HG03135 (cell line): ENCODE data around the gene TNFSF13.
A peak's percentile ranks its signal among the peaks of the same experiment; 100 is the strongest.

ENCODE experiments used
- ATAC-seq: cut with Tn5 transposase; IDR thresholded peaks from one replicate; pipeline ENCODE4 v1.9.1; 2021; ENCODE audit warnings: mild to moderate bottlenecking, moderate library complexity; ENCODE audit not compliant: unreplicated experiment

TNFSF13 gene

DNA sequence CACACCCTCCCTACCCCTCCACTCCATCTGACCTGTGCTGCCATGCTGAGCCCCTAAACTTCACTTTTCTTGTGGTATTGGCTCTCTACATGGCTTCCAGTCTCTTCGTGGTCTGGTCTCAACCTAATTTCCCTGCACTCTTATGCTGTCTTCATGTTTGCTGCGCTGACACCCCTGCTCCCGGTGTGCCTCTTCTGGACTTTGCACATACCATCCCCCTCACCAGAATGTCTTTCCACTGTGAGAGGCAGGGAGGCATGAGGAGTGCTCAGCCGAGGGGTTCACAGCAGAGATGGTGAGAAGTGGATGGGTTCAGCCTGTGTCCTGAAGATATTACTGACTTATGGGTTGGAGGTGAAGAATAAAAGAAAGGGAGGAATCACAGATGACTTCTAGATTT, 7.2 kb upstream of the TNFSF13 start:
- no peak for ATAC-seq

DNA sequence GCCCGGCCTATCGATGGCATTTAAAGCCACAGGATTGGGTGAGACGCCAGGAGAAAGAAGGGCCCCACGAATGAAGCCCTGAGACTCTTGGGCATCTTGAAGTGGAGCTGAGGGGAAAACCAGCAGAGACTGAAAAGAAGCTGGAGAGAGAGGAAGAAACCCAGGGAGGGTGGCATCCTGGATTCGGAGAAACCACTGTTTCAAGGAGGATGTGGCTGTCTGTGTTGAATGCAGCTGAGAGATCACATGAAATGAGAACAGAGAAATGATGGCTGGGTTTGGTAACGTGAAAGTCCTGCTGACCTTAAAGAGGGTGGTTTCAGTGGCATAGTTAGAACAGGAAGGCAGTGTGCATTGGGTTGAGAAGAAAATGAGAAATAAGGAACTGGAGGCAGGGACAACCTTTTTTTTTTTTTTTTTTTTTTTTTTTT, 5.9 kb upstream of the TNFSF13 start:
- peak; percentile 58 for ATAC-seq

DNA sequence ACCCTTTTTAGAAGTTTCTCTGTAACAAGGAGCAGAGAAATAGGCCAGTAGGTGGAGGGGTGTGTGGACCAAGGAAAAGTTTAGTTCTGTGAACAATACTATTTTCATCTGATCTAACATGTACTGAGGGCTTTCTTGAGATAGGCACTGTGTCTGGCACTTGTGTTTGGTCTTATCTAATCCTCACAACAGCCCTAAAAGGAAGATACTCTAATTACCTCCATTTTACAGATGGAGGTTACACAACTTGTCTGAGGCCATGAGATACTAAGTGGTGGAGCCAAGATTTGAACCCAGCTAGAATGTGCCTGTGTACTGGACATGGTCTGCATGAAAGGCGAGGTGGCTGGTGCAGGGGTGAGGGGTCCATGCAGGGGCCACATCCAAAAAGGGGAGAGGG, 5.2 kb upstream of the TNFSF13 start:
- ATAC-seq = no peak

DNA sequence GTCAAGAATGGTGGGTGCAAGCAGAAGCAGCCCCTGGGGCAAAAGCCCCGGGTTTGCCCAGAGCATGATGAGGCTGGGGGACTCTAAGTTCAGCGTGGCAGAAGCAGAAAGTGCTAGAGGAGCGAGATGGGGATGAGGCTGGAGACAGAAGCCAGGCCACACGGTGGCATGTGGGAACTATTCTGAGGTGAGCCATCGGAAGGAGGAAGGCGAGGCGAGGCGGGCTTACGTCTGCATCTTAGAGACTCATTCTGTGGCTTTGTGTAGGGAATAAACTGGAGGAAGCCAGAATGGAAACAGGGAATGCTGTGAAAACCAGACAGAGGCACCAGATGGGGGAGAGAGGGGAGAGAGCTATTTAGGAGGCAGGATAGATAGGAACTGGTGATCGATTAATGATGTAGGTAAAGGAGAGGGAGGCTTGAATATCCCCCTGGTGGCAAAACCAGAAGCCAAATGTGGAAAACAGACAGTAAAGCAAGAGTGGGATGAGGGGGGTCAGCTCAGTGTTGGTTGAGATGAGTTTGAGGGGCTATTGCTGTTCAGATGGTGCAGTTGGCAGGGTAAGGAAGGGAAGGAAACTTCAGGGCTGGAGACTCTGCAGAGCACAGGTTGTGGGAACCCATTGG, 3.1 kb upstream of the TNFSF13 start:
- no peak for ATAC-seq

DNA sequence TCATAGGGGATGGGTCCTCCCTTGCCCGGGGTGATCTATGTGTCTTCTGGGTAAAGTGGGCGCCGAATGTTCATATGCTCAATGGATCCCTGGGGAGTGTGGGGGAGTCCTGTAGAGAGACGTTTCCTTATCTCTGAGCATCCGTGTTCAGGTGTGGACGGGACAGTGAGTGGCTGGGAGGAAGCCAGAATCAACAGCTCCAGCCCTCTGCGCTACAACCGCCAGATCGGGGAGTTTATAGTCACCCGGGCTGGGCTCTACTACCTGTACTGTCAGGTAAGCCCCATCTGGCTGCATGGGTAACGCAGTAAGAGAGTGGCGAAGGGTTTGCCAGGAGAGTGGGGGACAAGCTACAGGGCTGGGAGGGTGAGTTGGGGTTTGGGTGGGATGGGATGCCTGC, 1.9 kb upstream of the TNFSF13 start:
- no peak for ATAC-seq

DNA sequence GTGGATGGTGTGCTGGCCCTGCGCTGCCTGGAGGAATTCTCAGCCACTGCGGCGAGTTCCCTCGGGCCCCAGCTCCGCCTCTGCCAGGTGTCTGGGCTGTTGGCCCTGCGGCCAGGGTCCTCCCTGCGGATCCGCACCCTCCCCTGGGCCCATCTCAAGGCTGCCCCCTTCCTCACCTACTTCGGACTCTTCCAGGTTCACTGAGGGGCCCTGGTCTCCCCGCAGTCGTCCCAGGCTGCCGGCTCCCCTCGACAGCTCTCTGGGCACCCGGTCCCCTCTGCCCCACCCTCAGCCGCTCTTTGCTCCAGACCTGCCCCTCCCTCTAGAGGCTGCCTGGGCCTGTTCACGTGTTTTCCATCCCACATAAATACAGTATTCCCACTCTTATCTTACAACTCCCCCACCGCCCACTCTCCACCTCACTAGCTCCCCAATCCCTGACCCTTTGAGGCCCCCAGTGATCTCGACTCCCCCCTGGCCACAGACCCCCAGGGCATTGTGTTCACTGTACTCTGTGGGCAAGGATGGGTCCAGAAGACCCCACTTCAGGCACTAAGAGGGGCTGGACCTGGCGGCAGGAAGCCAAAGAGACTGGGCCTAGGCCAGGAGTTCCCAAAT, 1.3 kb upstream of the TNFSF13 start:
- no peak for ATAC-seq

DNA sequence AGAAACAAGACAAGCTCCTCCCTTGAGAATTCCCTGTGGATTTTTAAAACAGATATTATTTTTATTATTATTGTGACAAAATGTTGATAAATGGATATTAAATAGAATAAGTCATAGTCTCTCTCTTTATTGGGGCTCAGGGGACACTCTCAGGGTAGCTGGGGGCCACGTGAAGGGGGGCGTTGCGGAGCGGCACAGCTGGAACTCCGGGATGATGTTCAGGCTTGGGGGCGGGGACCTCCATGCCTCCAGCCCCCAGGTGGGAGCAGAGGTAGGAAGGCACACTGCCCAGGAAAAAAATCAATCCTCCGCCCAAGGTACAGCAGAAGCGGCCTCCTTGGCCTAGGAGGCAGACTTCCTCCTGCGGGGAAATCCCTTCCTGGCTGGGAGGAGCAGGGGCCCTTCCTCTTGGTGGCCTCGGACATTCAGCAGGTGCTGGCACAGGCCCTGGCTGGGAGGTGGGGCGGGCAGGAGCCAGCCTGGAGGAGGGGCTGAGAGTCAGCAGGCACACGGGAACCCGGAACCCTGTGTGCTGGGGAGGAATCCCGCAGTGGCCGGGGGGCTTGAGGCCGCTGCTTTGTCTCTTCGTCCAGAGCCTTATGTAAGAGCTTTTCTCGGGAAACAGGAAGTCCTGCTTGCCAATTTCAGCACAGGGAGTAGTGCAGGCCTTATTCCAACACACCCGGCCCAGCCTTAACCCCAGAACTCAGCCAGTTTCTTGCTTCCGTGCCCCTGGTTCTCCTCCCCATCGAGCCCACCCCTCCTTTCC, 591 bp upstream of the TNFSF13 start:
- ATAC-seq = no peak

DNA sequence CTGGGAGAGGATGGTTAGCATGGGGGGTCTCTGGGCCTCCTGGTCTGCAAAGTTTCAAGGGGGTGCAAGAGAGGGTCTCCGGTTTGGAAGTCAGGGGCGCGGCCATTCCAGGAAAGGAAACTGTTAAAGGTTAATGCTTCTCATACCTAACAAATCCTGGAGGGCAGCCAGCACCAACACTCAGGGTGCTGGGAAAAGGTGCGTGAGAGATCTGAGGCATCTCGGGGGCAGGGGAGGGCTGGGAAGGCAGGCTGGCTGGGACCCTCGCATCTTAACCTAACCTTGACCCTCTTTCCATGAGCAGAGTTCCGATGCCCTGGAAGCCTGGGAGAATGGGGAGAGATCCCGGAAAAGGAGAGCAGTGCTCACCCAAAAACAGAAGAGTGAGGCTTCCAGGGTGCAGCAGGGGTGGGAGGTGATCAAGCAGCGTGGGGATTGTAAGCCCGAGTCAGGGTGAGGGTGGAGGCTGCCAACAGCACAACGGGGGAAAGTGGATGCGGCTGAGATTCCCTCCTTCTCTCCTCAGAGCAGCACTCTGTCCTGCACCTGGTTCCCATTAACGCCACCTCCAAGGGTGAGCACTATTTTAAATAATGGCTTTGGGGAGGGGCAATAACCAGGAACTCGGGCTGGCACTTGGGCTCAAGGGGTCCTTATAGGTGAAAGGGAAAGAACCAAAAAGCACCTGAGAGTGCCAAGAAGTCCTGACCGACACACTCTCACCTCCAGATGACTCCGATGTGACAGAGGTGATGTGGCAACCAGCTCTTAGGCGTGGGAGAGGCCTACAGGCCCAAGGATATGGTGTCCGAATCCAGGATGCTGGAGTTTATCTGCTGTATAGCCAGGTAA, 996 bp downstream of the TNFSF13 start:
- ATAC-seq = no peak

DNA sequence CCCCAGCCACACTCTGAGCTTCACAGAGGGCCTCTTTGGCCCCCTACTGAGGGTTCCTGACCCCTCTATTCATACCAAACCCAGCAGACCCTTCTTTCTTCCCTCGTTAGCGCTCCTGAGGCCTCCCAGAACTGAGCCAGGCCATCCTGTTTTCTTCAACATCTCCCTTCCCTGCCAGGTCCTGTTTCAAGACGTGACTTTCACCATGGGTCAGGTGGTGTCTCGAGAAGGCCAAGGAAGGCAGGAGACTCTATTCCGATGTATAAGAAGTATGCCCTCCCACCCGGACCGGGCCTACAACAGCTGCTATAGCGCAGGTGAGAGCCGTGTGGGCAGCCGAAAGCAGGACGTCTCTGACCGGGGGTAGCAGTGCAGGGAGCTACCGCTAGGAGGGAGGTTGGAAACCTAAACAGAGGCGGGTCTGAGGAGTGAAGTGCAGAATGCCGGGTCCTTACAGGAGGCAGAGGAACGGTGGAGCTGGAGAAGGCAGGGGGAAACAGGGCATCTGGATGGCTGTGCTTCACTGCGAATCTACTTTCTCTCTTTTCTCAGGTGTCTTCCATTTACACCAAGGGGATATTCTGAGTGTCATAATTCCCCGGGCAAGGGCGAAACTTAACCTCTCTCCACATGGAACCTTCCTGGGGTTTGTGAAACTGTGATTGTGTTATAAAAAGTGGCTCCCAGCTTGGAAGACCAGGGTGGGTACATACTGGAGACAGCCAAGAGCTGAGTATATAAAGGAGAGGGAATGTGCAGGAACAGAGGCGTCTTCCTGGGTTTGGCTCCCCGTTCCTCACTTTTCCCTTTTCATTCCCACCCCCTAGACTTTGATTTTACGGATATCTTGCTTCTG, 1.9 kb downstream of the TNFSF13 start:
- no peak for ATAC-seq

DNA sequence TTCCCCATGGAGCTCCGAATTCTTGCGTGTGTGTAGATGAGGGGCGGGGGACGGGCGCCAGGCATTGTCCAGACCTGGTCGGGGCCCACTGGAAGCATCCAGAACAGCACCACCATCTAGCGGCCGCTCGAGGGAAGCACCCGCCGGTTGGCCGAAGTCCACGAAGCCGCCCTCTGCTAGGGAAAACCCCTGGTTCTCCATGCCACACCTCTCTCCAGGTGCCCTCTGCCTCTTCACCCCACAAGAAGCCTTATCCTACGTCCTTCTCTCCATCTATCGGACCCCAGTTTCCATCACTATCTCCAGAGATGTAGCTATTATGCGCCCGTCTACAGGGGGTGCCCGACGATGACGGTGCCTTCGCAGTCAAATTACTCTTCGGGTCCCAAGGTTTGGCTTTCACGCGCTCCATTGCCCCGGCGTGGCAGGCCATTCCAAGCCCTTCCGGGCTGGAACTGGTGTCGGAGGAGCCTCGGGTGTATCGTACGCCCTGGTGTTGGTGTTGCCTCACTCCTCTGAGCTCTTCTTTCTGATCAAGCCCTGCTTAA, 2.6 kb downstream of the TNFSF13 start:
- peak; percentile 44 for ATAC-seq

DNA sequence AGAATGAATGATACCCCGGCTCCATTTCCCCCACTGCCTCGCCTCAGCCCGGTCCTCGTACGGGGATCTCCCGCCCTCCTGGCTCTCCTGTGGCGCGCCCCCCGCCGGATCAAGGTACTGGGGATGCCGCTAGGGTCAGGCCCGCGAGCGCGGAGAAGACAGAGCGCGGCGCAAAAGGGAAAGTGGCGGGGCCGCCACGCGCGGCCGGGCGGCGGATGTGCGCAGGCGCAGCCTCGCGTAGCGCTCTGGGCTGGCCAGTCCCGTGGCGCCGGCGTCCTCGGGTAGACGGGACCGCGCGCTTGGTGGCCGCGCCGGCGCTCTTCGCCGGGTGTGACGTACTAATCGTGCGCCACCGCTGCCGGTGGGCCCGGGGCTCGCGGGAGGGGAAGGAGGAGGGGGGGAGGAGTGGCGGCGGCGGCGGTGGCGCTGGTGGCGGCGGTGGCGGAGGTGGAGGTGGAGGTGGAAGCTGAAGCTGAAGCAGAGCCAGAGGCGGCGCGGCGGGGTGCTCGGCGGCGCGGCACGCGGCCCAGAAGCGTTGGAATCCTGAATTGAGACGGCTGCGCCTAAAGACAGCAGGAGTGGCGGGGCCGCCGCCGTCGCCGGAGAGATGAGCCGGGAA, 3.1 kb downstream of the TNFSF13 start, which contains the start of gene SENP3:
Gene SENP3 (plus strand): TSS at position 331 of the 619 bp plus-strand sequence. CDS start 1,158 bp downstream, outside the sequence.
- ATAC-seq = peak; percentile 59

DNA sequence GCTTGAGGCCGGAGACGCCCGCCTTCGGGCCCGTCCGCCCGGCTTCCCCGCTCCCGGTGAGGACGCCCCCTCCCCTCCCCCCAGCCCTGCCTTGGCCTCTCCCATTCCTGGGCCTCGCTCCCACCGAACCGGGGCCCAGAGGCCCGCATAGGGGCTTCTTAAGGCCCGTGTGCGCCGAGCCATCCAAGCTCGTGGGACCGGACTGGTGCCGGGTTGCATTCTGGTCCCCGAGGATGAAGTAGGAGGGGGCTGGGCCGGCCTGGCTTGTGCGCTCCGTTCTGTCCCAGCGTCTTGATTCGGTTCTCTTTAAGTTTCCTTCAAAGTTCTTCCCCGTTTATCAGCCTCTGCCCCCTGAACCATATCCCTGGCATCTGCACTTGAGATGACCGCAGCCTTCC, 3.7 kb downstream of the TNFSF13 start:
- ATAC-seq = peak; percentile 16

DNA sequence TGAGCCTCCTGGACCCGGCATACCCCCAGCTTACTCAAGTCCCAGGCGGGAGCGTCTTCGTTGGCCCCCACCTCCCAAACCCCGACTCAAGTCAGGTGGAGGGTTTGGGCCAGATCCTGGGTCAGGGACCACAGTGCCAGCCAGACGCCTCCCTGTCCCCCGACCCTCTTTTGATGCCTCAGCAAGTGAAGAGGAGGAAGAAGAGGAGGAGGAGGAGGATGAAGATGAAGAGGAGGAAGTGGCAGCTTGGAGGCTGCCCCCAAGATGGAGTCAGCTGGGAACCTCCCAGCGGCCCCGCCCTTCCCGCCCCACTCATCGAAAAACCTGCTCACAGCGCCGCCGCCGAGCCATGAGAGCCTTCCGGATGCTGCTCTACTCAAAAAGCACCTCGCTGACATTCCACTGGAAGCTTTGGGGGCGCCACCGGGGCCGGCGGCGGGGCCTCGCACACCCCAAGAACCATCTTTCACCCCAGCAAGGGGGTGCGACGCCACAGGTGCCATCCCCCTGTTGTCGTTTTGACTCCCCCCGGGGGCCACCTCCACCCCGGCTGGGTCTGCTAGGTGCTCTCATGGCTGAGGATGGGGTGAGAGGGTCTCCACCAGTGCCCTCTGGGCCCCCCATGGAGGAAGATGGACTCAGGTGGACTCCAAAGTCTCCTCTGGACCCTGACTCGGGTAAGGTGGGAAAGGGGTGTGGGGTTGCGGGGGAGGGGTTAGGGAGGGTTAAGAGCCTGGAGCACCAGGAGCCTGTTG, 4.7 kb downstream of the TNFSF13 start:
- no peak for ATAC-seq

DNA sequence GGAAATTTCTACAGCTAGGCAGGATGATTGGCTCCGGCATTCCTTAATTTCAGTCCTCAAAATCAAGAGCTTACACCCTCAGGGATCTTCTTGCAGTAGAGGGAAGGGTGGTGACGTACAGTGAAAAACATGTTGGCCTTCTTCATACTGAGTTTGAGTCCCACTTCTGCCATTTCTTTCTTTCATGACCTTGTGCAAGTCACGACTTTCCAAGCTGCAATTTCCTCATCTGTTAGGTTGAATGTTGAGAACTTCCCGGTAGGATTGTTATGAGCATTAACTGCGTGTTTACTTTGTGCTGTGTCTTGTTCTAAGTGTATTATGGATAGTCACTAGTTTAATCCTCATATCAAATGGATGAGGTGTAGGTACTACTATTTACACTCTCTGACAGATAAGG, 11.0 kb downstream of the TNFSF13 start:
- no peak for ATAC-seq

DNA sequence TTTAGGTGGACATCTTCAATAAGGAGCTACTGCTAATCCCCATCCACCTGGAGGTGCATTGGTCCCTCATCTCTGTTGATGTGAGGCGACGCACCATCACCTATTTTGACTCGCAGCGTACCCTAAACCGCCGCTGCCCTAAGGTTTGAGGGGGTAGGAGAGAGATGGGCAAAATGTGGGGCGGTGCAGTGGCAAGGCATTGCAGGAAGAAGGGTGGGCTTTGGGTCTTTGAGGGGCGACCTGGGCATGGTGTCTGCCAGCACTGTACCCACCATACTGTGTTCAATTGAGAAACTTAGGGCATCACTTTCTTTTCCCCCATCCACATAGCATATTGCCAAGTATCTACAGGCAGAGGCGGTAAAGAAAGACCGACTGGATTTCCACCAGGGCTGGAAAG, 11.8 kb downstream of the TNFSF13 start:
- ATAC-seq = no peak

DNA sequence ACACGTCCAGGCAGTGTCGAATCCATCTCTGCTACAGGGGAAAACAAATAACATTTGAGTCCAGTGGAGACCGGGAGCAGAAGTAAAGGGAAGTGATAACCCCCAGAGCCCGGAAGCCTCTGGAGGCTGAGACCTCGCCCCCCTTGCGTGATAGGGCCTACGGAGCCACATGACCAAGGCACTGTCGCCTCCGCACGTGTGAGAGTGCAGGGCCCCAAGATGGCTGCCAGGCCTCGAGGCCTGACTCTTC, 13.7 kb downstream of the TNFSF13 start:
- ATAC-seq = peak; percentile 89

DNA sequence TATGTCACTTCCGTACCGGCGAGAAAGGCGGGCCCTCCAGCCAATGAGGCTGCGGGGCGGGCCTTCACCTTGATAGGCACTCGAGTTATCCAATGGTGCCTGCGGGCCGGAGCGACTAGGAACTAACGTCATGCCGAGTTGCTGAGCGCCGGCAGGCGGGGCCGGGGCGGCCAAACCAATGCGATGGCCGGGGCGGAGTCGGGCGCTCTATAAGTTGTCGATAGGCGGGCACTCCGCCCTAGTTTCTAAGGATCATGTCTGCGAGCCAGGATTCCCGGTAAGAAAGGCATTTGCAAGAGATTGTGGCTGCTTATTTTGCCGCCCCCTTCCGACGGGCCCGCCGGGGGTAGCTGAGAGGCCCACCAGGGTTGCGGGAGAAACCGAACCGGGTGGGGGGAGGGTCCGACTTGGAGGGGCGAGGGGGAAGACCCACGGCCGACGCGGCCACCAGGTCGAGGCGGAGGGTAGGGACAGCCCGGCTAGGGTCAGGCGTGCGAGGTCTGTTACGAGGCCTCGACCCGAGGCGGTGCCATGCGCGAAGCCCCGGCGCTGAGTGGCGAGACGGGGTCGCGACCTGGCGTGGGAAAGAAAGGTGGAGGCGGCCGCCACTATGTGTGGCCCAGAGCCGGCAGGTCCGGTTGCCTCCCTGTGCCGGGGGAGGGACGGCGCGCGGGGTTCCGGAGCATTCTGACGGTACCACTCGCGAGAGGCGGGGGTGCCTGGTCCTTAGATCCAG, 14.2 kb downstream of the TNFSF13 start:
- peak; percentile 5 for ATAC-seq

DNA sequence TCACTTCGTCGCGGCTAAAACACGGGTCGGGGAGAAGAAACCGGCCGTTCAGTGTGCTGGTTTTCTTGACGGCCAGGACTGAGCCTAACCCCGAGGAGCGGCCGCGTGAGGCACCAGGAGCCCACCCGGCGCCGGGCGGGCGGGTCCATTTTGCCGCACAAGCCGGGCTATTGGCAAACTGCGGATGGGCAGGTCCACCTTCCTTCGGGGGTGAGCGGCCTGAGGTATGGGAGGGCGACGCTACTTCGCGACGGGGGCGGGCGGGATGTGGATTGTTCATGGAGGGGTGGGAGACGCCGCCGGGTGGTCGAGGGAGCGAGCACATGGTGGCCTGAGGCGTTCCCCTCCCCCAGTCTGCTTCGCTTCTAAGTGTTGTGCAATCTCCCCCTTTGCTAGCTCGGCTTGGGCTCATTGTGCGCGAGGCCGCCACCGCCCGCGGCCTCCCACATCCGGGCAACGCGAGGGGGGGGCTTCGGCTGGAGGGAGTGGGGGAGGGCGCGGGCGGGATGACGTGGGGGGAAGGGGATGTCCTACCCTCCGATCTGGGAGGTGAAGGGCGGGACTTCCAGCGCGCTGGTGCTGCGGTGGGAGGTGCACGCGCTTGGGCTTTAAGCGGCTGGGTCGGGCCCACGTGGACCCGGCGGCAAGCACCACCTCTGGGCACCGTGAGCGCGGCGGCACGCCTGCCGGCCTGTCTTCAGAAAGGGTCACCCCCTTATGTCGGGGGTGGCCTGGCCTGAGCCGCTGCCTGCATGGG, 15.0 kb downstream of the TNFSF13 start:
- no peak for ATAC-seq
